Measurements from ENCODE around the gene NT5C1B. TPM values are rescaled to one million over a fixed set of nuclear protein-coding genes. Genes with fewer than 3 reads are reported as not detected.

The NT5C1B gene
- total RNA-seq, 1 donor from 2014 or later = not detected

DNA sequence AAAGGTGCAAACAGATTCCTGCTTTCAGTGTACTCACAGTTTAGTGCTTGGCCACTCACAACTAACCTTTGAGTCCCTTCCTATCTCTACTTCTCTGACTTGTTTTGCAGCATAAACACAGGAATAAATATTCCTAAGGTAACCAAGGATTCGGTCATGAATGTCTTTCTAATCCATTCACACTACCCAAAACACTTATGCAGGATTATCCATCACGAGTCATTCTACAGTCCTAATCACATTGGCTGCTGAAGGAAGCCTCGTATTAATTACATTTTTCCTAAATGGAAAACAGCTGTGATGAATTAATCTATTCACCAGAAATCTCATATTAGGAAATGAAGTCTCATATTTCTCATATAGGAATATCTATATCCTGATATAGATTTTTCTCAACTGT lies 45.2 kb downstream of the NT5C1B start:
- Mint-ChIP-seq H3K4me3 (no peak overlapping the region), H3K27ac (no peak overlapping the region)

DNA sequence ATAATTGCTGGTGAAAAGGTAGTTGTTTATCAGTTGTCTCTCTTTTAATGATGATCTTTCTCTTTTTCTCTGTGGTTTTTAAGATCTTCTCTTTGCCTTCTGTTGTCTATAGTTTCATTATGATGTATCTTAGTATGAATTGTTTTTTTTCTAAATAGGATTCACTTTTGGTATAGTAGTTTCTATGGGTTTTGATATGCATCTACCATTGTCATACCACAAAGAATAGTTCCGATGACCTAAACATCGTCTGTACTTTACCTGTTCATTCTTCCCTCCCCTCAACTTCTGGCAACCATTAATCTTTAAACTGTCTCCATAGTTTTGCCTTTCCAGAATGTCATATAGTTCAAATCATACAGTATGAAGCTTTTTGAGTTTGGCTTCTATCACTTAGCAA lies 48.5 kb downstream of the NT5C1B start:
- Mint-ChIP-seq H3K27ac (no peak overlapping the region), H3K4me1 (peaks cover 3% of the 10 kb centered on the region), H3K9me3 (peaks cover 6% of the 10 kb centered on the region), H3K4me3 (no peak overlapping the region), H3K36me3 (no peaks in the 10 kb centered on the region), H3K27me3 (ENCODE audit: low read depth) (peaks cover 14% of the 10 kb centered on the region)
- DNase-seq (ENCODE audit: low spot score in 2 of 2, unreplicated experiment in 2 of 2) = no peak
- TF ChIP-seq CTCF (IDR thresholded peaks at IDR 0.05; ENCODE audit: unreplicated experiment) = no peak

More for the DNA sequence above, 45.2 kb downstream of the NT5C1B start:
- no peak for DNase-seq (ENCODE audit: low spot score in 2 of 2, unreplicated experiment in 2 of 2)
- H3K27me3 Mint-ChIP-seq (ENCODE audit: low read depth) = peaks cover 5% of the 10 kb centered on the region
- no peaks in the 10 kb centered on the region for H3K36me3 Mint-ChIP-seq
- no peak for TF ChIP-seq CTCF (IDR thresholded peaks at IDR 0.05; ENCODE audit: unreplicated experiment)
- H3K9me3 Mint-ChIP-seq = peaks cover 6% of the 10 kb centered on the region
- H3K4me1 Mint-ChIP-seq = peaks cover 14% of the 10 kb centered on the region

DNA sequence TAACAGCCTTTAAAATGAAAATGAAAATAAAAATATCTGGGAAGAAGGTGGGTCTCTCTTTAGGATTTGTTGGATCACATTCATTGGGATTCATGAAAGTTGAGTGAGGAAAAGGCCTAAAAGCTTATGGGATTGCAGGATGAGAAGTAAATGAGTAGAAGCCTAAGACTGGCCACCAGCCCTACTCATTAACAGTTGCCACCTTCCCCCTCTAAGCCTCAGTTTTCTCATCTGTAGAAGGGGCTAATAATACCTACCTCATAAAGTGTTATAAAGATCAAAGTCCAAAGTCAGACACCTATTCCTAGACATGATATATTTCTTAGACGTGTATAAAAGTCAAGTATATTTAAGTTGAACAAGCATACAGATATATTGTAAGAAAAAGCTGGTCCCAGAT lies 52.7 kb downstream of the NT5C1B start:
- no peak for DNase-seq (ENCODE audit: low spot score in 2 of 2, unreplicated experiment in 2 of 2)
- peaks cover 35% of the 10 kb centered on the region for H3K27me3 Mint-ChIP-seq (ENCODE audit: low read depth)
- H3K4me1 Mint-ChIP-seq = peaks cover 4% of the 10 kb centered on the region

DNA sequence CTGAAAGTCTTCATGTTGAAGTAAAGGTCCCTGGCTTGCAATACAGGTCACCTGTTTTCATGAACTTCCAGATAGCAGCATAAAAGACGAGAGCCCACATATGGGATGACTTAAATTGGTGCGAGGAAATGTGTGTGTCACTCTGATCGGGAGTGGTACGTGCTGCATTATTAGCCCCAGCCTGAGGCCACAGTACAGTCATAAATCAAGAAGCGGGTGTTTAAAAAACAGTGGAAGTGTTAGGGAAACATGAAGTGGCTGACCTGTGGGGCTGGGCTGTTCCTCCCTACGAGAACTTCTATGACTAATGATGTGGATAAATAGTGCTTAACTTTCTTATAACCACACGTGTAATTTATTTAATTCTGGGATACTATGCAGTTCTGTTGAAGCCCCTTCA lies 53.3 kb downstream of the NT5C1B start:
- no peak overlapping the region for H3K27ac Mint-ChIP-seq
- no peak for TF ChIP-seq CTCF (IDR thresholded peaks at IDR 0.05; ENCODE audit: unreplicated experiment)
- peaks cover 5% of the 10 kb centered on the region for H3K9me3 Mint-ChIP-seq
- peaks cover 32% of the 10 kb centered on the region for H3K27me3 Mint-ChIP-seq (ENCODE audit: low read depth)
- DNase-seq (ENCODE audit: low spot score in 2 of 2, unreplicated experiment in 2 of 2) = no peak
- H3K4me3 Mint-ChIP-seq = no peak overlapping the region
- no peaks in the 10 kb centered on the region for H3K36me3 Mint-ChIP-seq
- peaks cover 4% of the 10 kb centered on the region for H3K4me1 Mint-ChIP-seq

More for the DNA sequence above, 52.7 kb downstream of the NT5C1B start:
- TF ChIP-seq CTCF (IDR thresholded peaks at IDR 0.05; ENCODE audit: unreplicated experiment) = no peak
- Mint-ChIP-seq H3K36me3 (no peaks in the 10 kb centered on the region), H3K4me3 (no peak overlapping the region), H3K27ac (no peak overlapping the region), H3K9me3 (peaks cover 6% of the 10 kb centered on the region)

DNA sequence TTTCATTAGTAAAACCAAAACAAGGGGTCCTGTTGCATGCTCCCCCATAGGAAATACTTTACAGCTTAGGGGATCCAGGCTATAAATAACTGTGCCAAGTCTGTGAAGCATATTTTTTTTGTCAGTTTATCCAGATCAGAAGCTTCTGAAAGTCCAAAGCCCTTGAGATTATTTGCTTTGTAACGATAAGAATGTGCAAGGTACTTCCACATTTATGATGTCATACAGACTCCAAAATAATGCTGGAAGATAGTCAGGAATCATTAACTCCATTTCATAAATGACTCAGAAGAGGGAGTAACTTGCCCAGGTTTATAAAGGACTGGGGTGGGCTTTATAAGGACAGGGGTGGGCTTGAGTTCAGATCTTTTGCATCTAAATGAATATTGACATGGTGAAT lies 58.2 kb downstream of the NT5C1B start:
- Mint-ChIP-seq H3K36me3 (no peaks in the 10 kb centered on the region), H3K4me1 (peaks cover 4% of the 10 kb centered on the region), H3K27ac (no peak overlapping the region), H3K9me3 (no peaks in the 10 kb centered on the region), H3K27me3 (ENCODE audit: low read depth) (peaks cover 39% of the 10 kb centered on the region), H3K4me3 (no peak overlapping the region)
- DNase-seq (ENCODE audit: low spot score in 2 of 2, unreplicated experiment in 2 of 2) = no peak
- no peak for TF ChIP-seq CTCF (IDR thresholded peaks at IDR 0.05; ENCODE audit: unreplicated experiment)

GRCh38 chr2:18527822-18528221 lies 61.5 kb downstream of the NT5C1B start:
- Mint-ChIP-seq H3K4me1 (peaks cover 7% of the 10 kb centered on the region), H3K27ac (no peak overlapping the region), H3K9me3 (no peaks in the 10 kb centered on the region), H3K27me3 (ENCODE audit: low read depth) (peaks cover 18% of the 10 kb centered on the region), H3K36me3 (no peaks in the 10 kb centered on the region), H3K4me3 (no peak overlapping the region)
- TF ChIP-seq CTCF (IDR thresholded peaks at IDR 0.05; ENCODE audit: unreplicated experiment) = no peak
- no peak for DNase-seq (ENCODE audit: low spot score in 2 of 2, unreplicated experiment in 2 of 2)
